Stimulated activated CD8-positive, alpha-beta memory T cell treated with anti-CD3 and anti-CD28 coated beads, Interleukin-4, amount 100 ng/mL, for 1 hour (primary cell): ENCODE data around the gene KCNG1.
"Not testable (repeated sequence)": the region's sequence is repeated elsewhere in the genome, so short reads cannot be mapped to it uniquely, and the experiment has no call there.

Experiments used
- DNase-seq, 2 donors: peaks; one replicate each; pipeline ENCODE4 v3.0.0-alpha.2; 2020; ENCODE audit warnings: low read depth in 2 of 2, low spot score in 1 of 2

Gene KCNG1

DNA sequence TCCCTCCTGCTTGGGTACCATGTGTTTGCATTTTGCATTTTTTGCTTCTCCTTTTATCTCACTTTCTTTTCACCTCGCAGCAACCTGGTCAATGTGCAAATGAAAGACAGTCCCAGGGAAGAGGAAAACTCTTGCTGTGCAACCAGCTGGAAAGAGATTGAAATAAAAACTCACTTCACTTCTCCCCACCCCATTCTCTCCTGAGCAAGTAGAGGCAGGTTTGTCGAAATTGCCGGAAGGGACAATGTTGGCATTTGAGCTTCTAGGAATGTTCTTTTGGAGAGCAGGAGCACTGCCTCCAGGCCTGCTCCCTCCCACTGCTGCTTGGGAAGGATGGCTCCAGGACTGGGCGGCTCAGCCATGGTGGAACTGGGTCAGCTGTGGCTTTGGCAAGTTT lies 30.6 kb downstream of the KCNG1 start:
- DNase-seq: no peak

DNA sequence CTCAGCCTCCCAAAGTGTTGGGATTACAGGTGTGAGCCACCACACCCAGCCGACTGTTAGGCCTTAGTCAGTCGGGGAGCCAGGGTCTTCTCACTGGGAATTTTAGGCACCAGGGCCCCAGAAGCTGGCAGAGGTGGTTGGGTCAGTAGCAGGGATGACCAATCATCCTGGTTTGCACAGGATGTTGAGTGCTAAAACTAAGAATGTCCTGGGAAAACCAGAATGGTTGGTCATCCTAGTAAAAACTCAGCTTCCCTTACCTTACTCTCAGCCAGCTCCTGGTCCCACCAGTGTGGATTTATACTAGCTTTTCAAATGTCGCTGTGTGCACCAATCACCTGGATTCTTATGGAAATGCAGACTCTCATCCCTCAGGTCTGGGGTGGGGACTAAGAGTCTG lies 31.8 kb downstream of the KCNG1 start:
- DNase-seq: no peak

DNA sequence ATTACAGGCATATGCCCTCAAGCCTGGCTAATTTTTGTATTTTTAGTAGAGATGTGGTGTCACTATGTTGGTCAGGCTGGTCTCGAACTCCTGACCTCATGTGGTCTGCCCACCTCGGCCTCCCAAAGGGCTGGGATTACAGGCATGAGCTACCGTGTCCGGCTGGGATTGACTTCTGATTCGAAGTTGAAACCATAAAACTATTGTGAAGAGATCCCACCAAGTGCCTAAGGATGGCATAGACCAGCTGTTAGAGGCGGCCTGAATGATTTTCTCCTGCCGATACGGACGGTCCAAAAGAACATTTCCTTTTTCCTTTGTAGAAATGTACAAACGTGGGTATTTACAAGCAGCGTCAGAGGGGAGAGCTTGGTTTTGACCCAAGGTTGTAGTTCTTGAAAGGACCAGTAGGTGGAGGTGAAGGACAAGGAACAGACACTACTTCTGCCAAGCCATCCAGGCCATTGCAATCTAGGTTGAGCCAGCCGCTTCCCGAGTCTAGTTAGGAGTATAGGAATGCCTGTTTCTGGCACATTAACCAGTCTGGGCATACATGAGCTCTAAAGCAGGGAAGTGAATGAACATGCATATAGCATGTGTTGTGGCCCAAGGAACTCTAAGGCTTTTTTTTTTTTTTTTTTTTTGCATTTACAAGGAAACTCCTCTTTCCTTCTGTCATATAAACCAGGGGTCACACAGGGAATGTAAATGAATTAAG lies 35.3 kb downstream of the KCNG1 start:
- DNase-seq: peak; percentile 17 to 25

DNA sequence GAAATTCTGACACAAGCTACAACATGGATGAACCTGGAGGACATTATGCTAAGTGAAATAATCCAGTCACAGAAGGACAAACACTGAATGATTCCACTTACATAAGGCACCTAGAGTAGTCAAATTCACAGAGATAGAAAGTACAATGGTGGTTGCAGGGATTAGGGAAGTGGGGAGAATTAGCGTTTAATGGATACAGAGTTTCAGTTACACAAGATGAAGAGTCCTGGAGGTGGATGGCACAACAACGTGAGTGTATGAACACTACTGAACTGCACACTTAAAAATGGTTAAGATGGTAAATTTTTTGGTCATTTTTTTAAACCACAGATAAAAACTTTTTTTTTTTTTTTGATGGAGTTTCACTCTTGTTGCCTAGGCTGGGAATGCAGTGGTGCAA lies 39.6 kb downstream of the KCNG1 start:
- DNase-seq: no peak

DNA sequence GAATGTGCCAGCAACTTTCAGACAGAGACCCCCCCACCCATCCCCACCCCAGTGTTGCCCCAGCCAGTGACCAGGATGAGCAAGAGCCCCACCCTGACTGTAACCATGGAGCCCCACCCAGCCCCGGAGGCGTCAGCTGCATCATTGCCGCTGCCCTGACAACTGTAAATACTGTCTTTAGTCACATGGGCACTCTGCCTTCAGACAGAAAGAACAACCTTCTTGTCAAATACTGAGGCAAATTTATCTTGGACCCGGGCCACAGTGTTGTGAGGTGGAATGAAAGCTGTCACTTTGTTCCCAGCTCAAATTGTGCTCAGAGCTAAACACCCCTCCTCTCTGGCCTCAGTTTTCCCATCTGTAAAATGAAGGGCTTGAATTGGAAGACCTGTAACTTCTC lies 40.5 kb downstream of the KCNG1 start:
- no peak for DNase-seq

DNA sequence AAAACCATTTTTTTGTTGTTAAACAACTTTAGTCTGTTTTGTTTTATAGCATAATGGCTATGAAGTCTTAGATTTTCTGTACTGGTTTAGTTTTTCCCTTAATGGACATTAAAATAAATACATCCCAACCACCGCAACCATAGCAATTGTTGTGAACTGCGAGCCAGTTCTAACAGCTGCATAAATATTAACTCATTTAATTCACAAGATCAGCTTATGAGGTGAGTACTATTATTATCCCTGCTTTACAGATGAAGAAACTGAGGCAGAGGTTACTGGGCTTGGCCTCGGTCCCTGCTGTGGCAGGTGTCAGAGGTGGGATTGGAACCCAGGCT lies 41.2 kb downstream of the KCNG1 start:
- DNase-seq: no peak

DNA sequence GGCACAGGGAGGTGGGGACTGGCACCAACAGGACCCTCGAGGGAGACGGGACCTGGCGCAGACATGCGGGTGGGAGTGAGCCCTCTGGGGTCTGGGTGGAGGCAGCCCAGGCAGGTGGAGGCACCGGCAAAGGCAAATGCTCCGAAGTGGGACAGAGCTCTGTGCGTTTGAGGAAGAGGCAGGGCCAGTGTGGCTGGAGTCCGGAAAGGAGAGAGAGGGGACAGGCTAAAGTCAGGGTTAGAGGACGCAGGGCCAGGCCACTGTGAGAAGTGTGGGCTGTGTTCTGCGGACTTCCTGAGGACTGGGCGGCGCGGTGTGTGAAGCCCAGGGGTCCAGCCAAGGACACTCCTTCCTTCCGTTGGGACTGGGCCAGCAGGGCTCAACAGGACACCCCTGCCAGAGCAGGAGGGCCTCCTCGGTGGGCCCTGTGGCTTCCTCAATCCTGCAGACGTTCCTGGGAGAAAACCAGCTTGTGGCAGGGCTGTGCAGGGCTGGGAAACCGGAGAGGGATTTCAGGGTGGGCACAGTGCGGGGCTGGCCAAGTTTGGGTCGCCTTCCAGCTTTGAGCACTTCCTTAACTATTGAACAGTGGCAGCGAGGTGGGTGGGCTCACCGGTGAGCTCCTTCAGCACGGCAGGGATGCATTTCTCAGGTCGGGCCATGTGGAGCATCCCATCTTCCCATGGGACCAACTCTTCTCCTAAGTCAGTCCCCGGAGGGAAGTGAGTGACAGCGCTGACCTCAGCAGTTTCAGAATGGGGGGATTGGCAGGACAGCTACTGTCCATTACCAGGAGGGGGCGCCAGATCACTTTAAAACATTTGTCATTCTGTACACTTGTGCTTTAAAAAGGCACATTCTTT lies 41.8 kb downstream of the KCNG1 start:
- peak; percentile 21 to 37 for DNase-seq

DNA sequence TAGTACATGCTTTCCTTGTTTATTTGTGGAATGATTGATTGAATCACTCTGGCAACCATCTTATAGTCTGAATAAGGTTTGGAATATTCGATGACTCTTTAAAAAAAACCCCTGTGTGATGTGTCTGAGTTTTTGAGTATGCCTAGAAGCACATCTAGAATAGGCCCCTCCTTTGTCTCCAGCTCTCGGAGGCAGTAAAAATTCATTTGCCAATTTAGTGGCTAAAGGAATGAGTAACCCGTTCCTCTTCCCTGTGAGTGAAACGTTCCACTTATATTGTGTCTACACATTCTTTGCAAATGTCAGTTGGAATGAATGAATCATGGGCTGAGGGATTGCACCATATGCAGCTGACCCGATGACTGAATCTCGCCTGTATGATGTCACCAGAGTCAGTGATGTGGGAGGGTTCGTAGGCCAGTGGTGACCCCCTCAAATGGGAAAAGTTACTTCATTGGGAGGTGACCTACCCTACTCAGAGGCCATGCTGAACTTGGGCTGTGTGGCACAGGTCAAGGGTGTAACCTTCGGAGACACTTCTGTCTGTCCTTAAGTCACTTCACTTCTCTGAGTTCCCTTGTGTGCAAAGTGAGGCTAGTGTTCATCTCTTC lies 42.7 kb downstream of the KCNG1 start:
- DNase-seq: no peak

DNA sequence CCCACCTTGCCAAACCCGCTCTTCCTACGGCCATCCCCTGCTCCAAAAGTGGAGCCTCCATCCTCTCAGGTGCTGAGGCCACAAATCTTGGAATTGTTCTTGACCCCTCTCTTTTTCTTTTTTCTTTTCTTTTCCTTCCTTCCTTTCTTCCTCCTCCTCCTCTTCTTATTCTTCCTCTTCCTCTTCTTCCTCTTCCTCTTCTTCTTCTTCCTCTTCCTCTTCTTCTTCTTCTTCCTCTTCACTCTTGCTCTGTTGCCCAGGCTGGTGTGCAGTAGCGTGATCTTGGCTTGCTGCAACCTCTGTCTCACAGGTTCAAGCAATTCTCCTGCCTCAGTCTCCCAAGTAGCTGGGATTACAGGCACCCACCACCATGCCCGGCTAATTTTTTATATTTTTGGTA lies 44.4 kb downstream of the KCNG1 start:
- DNase-seq: not testable (repeated sequence)

DNA sequence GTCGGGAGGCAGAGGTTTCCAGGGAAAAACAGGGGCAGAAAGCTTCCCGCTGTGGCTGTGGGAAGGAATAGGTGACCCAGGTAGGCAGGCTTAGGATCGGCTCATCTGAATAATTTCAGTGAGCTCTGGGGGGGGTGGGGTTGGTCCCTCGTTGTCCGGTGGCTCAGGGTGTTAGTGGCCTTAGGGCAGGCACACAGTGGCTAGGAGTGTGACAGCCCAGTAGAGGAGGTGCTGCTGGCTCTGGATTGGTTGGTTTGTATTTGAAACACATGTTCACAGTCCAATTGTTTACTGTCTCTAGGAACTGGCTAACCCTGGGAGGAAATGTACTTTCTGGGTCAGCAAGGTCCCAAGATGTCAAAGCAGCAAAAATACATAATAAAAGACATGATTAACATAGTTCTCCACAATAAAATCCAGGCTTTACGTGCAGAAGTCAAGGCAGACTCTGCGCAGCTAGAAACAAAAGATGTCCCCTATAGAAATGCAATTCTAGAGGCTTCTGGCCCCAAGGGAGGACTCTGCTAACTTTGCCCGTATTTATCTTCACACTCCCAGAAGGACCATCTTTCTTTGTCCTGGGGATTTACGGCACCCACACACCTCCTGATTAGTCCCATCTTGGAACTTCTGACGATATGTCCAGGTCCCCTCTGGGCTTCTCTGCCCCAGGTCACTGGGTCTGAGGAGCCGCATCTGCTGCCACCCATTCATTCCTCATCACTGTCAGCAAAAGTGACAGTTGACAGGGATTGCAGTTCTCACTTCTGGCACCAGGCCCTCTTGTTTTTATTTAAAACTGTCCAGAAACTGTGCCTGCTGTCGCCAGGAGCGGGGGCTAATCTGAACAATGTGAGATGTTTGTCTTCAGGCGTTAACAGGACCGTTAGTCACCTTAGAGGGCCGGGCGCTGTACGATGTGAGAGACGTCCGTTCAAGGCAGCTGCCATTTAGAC lies 45.6 kb downstream of the KCNG1 start:
- DNase-seq: no peak

DNA sequence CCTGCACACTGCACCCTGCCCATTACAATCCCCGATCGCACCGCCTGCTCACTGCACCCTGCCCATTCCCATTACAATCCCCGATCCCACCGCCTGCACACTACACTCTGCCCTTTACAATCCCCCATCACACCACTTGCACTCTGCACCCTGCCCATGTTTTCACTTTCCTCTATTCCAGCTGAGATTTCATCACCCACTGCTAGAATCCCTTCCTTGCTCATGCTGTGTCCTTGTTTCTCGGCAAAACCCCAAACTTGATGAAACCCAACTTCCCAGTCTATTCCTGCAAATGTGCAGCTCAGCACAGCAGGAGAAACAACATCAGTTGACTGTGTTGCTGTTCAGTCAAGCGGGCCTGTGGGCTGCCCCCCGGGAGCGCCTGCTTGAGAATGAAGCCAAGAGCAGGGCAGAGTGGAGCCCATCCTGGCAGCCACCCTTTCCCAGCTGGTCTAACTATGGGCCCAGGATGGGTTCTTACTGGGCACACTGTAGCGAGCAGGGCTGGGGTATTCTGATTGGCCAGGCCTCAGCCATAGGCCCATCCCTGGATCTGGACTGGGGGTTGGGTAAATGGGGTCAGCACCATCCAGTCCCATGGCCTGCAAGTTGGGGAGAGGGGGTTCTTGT lies 47.1 kb downstream of the KCNG1 start:
- no peak for DNase-seq

DNA sequence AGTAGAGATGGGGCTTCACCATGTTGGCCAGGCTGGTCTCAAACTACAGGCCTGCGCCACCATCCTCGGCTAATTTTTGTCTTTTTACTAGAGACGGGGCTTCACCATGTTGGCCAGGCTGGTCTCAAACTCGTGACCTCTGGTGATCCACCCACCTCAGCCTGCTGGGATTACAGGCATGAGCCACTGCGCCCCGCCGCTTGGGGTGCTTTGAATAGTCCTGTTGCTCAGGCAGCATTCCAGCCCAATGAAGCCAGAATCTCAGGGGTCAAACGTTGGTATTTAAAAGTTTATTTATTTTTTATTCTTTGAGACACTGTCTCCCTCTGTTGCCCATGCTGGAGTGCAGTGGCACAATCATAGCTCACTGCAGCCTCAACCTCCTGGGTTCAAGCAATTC lies 53.0 kb downstream of the KCNG1 start:
- DNase-seq: no peak

DNA sequence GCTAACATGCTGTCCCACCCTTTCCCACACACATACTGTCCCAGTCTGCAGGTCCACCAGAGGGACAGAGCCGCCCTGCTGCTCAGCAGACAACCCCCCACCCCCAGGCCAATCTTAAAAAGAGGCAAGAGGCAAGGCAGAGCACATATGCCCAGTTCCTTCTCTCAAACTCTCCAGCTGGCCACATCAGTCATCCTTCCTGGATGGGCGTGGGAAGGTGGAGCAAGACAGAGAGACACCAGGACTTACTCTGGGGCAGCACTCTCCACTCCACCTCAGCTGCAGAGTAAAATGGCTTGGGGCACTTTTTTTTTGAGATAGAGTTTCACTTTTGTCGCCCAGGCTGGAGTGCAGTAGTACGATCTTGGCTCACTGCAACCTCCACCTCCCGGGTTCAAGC lies 53.5 kb downstream of the KCNG1 start:
- DNase-seq: no peak

DNA sequence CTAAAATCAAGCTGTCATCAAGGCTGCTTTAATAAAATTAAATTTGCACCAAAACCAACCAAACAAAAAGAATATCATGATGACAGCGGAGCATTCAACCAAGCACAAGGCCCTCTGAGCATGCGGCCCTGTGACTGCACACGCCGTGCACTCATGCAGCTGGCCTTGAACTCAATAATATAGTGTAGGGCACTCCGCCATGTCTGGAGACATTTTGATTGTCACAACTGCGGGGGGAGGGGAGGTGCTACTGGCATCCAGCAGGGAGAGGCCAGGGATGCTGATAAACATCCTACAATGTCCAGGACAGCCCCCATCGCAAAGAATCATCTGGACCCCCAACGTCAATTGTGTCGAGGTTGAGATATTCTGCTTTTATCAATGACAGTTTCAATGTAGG lies 54.6 kb downstream of the KCNG1 start:
- no peak for DNase-seq

DNA sequence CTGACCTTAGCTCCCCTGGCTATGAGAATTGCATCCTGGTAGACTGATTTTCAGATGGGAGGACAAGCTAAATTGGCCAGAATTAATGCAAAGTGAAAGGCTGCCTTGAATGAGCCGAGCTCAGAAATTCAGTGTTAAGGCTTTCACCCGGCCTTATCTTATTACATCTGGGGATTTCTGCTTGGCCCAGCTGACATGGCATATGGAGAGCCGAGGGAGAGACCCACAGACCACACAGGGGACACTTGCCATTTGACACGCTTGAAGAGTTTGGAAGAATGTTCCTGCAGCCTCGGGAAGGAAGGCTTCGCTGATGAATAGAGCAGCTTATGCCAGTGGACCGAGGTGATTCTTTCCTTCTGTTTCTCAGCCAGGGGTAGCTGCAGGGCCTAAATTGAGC lies 55.3 kb downstream of the KCNG1 start:
- DNase-seq: no peak

DNA sequence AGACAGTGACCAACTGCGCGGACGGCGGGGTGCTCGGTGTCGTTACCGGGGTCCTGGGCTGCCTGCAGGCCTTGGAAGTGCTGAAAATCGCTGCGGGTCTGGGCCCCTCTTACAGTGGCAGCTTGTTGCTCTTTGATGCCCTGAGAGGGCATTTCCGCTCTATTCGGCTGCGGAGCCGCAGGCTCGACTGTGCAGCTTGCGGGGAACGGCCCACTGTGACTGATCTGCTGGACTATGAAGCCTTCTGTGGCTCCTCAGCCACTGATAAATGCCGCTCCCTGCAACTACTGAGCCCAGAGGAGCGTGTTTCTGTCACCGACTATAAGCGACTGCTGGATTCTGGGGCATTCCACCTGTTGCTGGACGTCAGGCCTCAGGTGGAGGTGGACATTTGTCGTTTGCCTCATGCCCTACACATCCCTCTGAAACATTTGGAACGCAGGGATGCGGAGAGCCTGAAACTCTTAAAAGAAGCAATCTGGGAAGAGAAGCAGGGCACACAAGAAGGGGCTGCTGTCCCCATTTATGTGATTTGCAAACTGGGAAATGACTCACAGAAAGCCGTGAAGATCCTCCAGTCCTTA lies 63.3 kb downstream of the KCNG1 start:
- no peak for DNase-seq

DNA sequence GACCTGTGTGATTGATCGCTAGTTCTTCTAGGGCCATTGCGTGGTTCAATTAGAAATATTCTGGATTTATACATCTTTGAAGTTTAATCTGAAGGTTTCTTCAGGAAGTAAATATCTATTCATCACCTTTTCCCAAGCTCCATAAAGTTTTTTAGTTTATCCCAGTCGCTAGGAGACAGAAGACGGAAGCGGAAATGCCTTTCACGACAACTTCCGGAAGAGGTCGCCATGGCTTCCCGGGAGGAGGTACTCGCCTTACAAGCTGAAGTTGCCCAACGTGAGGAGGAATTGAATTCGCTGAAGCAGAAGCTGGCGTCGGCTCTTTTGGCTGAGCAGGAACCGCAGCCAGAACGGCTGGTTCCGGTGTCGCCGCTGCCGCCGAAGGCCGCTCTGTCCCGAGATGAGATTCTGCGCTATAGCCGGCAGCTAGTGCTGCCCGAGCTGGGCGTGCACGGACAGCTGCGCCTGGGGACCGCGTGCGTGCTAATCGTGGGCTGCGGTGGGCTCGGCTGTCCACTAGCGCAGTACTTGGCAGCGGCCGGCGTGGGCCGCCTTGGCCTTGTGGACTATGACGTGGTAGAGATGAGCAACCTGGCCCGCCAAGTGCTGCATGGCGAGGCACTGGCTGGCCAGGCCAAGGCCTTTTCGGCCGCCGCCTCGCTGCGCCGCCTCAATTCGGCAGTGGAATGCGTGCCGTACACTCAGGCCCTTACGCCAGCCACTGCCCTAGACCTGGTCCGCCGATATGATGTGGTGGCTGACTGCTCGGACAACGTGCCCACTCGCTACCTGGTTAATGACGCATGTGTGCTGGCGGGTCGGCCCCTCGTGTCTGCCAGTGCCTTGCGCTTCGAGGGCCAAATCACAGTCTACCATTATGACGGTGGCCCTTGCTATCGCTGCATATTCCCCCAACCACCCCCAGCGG lies 64.0 kb downstream of the KCNG1 start, which contains the start of gene MOCS3:
Gene MOCS3 (plus strand): TSS at position 204 of the 928 bp plus-strand sequence. CDS start 25 bp downstream, at position 229.
- peak; percentile 65 to 74 for DNase-seq

DNA sequence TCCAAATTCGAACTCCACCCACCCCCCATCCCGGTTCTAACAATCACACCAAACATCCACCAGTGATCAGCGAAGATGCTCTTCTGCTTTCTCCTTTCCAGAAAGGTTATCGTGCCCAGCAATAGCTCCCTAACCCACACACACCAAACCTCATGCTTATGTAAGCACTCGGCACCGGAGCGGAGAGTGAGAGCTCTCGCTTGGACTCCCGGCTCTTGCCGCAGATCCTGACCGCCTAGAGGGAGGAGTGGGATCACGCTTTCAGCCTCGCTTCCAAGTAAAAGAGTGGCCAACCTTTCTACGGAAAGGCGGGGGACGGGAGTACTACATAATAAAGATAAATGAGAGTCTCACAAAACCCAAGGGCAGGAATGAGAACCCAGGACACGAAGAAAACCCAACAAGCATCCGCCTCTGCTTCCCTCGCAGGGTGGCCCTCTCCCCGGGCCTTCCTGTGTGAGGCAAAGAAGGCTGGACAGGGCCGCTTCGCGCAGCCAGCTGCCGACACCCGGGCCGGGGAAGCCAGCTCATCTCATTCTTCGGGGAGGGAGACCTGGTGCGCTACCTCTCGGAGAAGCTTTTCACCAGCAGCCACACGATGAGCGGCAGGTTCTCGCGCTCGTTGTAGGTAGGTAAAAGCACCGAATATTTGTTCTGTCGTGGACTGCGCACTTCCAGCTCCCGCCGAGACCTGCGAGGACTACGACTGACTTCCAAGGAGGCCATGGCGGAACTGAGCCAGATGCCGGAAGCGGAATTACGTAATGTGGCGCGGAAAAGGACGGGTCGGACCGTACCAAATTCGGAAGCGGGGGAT lies 64.9 kb downstream of the KCNG1 start, which contains the start of gene DPM1:
Gene DPM1 (minus strand): TSS at position 735 of the 817 bp plus-strand sequence. CDS start 9 bp downstream, at position 726.
- peak; percentile 78 to 82 for DNase-seq
